Mammary epithelial cell (primary cell): ENCODE measurements around the gene CCNI.

ENCODE experiments used
- EZH2 ChIP-seq: IDR thresholded peaks from 2 replicates; pipeline ENCODE4 v1.6.1; 2012; ENCODE audit warnings: low read length, inconsistent platforms, borderline replicate concordance
- TF ChIP-seq, protein P1 (sequence below), 2 donors: IDR thresholded peaks in 1 of 2; conservative IDR thresholded peaks in 1 of 2; 2 replicates each; pipeline ENCODE4 v1.5.1; 2011 to 2012; ENCODE audit warnings: inconsistent platforms in 2 of 2, low read length in 2 of 2, mild to moderate bottlenecking in 2 of 2, control low read depth in 1 of 2, low read depth in 1 of 2; ENCODE audit not compliant: insufficient read depth in 1 of 2; ENCODE audit errors: extremely low read depth in 1 of 2

DNA sequence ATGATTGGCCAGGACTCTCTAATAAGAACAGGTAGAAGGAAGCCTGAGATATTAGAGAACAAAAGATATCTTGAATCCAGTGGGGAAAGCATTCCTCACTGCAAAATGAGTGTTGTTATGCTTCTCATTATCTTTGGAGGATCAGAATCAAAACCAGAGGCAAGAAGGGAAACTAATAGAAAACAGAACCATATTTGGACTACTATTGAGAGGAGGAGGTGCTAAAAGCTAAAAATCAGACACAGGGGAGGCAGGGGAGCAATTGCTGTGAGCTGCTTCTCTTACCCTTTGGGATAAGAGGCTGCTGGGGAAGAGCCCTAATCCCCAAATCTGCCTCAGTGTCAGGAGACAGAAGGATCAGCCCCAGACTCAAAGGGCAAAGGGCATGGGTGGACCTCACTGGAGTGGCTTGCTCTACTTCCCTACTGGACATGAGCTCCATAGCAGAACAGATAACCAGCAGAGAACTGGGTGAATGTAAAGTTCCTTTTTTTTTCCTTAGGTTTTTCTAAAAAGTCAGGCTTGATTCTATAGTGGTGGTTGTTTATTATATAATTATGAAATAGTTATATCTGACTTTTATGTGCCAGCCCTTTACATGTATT is 66.2 kb downstream of the CCNI start:
- TF ChIP-seq, protein P1, sequence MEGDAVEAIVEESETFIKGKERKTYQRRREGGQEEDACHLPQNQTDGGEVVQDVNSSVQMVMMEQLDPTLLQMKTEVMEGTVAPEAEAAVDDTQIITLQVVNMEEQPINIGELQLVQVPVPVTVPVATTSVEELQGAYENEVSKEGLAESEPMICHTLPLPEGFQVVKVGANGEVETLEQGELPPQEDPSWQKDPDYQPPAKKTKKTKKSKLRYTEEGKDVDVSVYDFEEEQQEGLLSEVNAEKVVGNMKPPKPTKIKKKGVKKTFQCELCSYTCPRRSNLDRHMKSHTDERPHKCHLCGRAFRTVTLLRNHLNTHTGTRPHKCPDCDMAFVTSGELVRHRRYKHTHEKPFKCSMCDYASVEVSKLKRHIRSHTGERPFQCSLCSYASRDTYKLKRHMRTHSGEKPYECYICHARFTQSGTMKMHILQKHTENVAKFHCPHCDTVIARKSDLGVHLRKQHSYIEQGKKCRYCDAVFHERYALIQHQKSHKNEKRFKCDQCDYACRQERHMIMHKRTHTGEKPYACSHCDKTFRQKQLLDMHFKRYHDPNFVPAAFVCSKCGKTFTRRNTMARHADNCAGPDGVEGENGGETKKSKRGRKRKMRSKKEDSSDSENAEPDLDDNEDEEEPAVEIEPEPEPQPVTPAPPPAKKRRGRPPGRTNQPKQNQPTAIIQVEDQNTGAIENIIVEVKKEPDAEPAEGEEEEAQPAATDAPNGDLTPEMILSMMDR (conservative IDR thresholded peaks at IDR 0.05 in 1 of 2, IDR thresholded peaks at IDR 0.05 in 1 of 2; ENCODE audit: extremely low read depth in 1 of 2, insufficient read depth in 1 of 2, low read depth in 1 of 2, low read length in 2 of 2), result no peak
- TF ChIP-seq EZH2, result no peak
